Measurements from ENCODE around the gene ZNF766. TPM values are rescaled to one million over a fixed set of nuclear protein-coding genes. Genes with fewer than 3 reads are reported as not detected.
A peak's percentile ranks its signal among the peaks of the same experiment; 100 is the strongest.
"Not testable (repeated sequence)": the region's sequence is repeated elsewhere in the genome, so short reads cannot be mapped to it uniquely, and the experiment has no call there.

Gene ZNF766
- total RNA-seq, 1 donor from 2014 or later, result 13.2 TPM

DNA sequence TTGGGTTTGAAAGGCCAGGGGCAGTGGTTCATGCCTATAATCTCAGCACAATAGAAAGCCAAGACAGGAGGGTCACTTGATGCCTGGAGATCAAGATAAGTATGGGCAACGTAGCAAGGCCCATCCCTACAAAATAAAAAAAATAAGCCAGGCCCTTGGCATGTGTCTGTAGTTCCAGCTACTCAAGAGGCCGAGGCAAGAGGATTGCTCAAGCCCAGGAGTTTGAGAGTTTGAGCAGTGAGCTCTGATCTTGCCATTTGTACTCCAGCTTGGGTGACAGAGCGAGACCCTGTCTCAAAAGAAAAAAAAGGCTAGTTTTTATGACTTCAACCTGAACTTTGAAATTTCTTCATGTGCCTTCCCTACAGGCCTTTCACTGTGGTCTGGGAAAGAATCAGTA lies 22.4 kb downstream of the ZNF766 start:
- H3K9me3 ChIP-seq (ENCODE audit: insufficient read depth, low read depth, low read length), result peaks cover 4% of the 10 kb centered on the region
- TF ChIP-seq, protein P1, sequence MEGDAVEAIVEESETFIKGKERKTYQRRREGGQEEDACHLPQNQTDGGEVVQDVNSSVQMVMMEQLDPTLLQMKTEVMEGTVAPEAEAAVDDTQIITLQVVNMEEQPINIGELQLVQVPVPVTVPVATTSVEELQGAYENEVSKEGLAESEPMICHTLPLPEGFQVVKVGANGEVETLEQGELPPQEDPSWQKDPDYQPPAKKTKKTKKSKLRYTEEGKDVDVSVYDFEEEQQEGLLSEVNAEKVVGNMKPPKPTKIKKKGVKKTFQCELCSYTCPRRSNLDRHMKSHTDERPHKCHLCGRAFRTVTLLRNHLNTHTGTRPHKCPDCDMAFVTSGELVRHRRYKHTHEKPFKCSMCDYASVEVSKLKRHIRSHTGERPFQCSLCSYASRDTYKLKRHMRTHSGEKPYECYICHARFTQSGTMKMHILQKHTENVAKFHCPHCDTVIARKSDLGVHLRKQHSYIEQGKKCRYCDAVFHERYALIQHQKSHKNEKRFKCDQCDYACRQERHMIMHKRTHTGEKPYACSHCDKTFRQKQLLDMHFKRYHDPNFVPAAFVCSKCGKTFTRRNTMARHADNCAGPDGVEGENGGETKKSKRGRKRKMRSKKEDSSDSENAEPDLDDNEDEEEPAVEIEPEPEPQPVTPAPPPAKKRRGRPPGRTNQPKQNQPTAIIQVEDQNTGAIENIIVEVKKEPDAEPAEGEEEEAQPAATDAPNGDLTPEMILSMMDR (IDR thresholded peaks at IDR 0.05; ENCODE audit: insufficient read depth, low read depth, low read length), result no peak
- TF ChIP-seq EZH2 (IDR thresholded peaks at IDR 0.05; ENCODE audit: insufficient read depth, low read length), result no peak
- no peaks in the 10 kb centered on the region for H4K20me1 ChIP-seq (ENCODE audit: insufficient read depth, low read length)
- Mint-ChIP-seq H3K4me3 (ENCODE audit: unreplicated experiment) (no peak overlapping the region), H3K27ac (ENCODE audit: unreplicated experiment) (no peak overlapping the region), H3K27me3 (ENCODE audit: low read depth, unreplicated experiment) (no peaks in the 10 kb centered on the region), H3K4me1 (ENCODE audit: low read depth, unreplicated experiment) (no peaks in the 10 kb centered on the region), H3K36me3 (ENCODE audit: low read depth, unreplicated experiment) (peaks cover 31% of the 10 kb centered on the region), H3K9me3 (ENCODE audit: unreplicated experiment) (peaks cover 18% of the 10 kb centered on the region)
- H3K79me2 ChIP-seq (ENCODE audit: insufficient read depth, low read length), result no peaks in the 10 kb centered on the region
- no peaks in the 10 kb centered on the region for H3K4me1 ChIP-seq (ENCODE audit: insufficient read depth, low read length)
- H3K27me3 ChIP-seq (ENCODE audit: insufficient read depth, low read length), result no peaks in the 10 kb centered on the region
- no peak overlapping the region for H3K4me2 ChIP-seq (ENCODE audit: low read length)
- H2AFZ ChIP-seq (ENCODE audit: low read depth, low read length), result no peak overlapping the region
- peaks cover 15% of the 10 kb centered on the region for H3K36me3 ChIP-seq (ENCODE audit: insufficient read depth, low read length)
- H3K9ac ChIP-seq (ENCODE audit: low read length), result no peak overlapping the region
- FAIRE-seq, result no peak
- H3K4me3 ChIP-seq (ENCODE audit: insufficient read depth, low read depth, low read length), result no peak overlapping the region
- no peak overlapping the region for H3K27ac ChIP-seq (ENCODE audit: low read depth, low read length)
- DNase-seq (ENCODE audit: low read depth), result no peak

DNA sequence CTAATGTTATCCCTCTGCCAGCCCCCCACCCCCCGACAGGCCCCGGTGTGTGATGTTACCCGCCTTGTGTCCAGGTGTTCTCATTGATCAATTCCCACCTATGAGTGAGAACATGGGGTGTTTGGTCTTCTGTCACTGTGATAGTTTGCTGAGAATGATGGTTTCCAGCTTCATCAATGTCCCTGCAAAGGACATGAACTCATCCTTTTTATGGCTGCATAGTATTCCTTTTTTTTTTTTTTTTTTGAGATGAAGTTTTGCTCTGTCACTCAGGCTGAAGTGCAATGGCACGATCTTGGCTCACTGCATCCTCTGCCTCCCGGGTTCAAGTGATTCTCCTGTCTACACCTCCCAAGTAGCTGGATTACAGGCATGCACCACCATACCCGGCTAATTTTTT lies 23.6 kb downstream of the ZNF766 start:
- not testable (repeated sequence) for H3K4me3 ChIP-seq (ENCODE audit: insufficient read depth, low read depth, low read length); H3K9me3 ChIP-seq (ENCODE audit: insufficient read depth, low read depth, low read length); H3K27me3 Mint-ChIP-seq (ENCODE audit: low read depth, unreplicated experiment); H3K9ac ChIP-seq (ENCODE audit: low read length); H3K4me2 ChIP-seq (ENCODE audit: low read length); H3K27ac Mint-ChIP-seq (ENCODE audit: unreplicated experiment); H3K79me2 ChIP-seq (ENCODE audit: insufficient read depth, low read length); FAIRE-seq; H3K27me3 ChIP-seq (ENCODE audit: insufficient read depth, low read length); H3K27ac ChIP-seq (ENCODE audit: low read depth, low read length); H3K4me3 Mint-ChIP-seq (ENCODE audit: unreplicated experiment); DNase-seq (ENCODE audit: low read depth); H3K4me1 ChIP-seq (ENCODE audit: insufficient read depth, low read length); H2AFZ ChIP-seq (ENCODE audit: low read depth, low read length); H4K20me1 ChIP-seq (ENCODE audit: insufficient read depth, low read length); H3K4me1 Mint-ChIP-seq (ENCODE audit: low read depth, unreplicated experiment)
- H3K36me3 ChIP-seq (ENCODE audit: insufficient read depth, low read length), result peaks cover 15% of the 10 kb centered on the region
- H3K9me3 Mint-ChIP-seq (ENCODE audit: unreplicated experiment), result peaks cover 20% of the 10 kb centered on the region
- peaks cover 31% of the 10 kb centered on the region for H3K36me3 Mint-ChIP-seq (ENCODE audit: low read depth, unreplicated experiment)

DNA sequence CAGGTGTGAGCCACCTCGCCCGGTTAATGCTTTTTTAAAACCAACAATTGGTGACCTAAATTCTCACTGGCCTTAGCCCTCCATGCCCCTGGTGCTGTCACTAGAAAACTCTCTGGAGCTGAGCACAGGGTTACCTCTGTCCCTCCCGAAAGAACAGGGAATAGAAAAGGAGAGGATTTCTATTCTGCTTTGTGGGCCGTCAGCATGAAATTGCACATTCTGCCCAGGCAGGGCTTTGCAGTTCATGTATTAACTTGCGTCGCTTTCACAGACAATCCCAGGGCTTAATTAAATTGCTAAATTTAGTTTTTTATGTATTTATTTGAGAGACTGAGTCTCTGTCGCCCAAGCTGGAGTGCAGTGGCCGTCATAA lies 27.0 kb downstream of the ZNF766 start:
- no peak for FAIRE-seq
- H3K27me3 Mint-ChIP-seq (ENCODE audit: low read depth, unreplicated experiment), result no peaks in the 10 kb centered on the region
- no peaks in the 10 kb centered on the region for H3K27me3 ChIP-seq (ENCODE audit: insufficient read depth, low read length)
- peak overlapping the region; percentile 67 for H2AFZ ChIP-seq (ENCODE audit: low read depth, low read length)
- H3K4me3 Mint-ChIP-seq (ENCODE audit: unreplicated experiment), result peak overlapping the region; percentile 85
- peaks cover 6% of the 10 kb centered on the region for H3K79me2 ChIP-seq (ENCODE audit: insufficient read depth, low read length)
- H3K9me3 Mint-ChIP-seq (ENCODE audit: unreplicated experiment), result peaks cover 23% of the 10 kb centered on the region
- H3K9ac ChIP-seq (ENCODE audit: low read length), result peak overlapping the region; percentile 58
- no peaks in the 10 kb centered on the region for H4K20me1 ChIP-seq (ENCODE audit: insufficient read depth, low read length)
- H3K4me1 ChIP-seq (ENCODE audit: insufficient read depth, low read length), result no peaks in the 10 kb centered on the region
- peaks cover 6% of the 10 kb centered on the region for H3K36me3 ChIP-seq (ENCODE audit: insufficient read depth, low read length)
- peak overlapping the region; percentile 68 for H3K4me3 ChIP-seq (ENCODE audit: insufficient read depth, low read depth, low read length)
- peak overlapping the region; percentile 18 for H3K27ac Mint-ChIP-seq (ENCODE audit: unreplicated experiment)
- H3K36me3 Mint-ChIP-seq (ENCODE audit: low read depth, unreplicated experiment), result peaks cover 30% of the 10 kb centered on the region
- no peak for DNase-seq (ENCODE audit: low read depth)
- no peak overlapping the region for H3K27ac ChIP-seq (ENCODE audit: low read depth, low read length)
- H3K4me1 Mint-ChIP-seq (ENCODE audit: low read depth, unreplicated experiment), result peaks cover 7% of the 10 kb centered on the region
- peak overlapping the region; percentile 91 for H3K4me2 ChIP-seq (ENCODE audit: low read length)
- TF ChIP-seq, protein P1 (IDR thresholded peaks at IDR 0.05; ENCODE audit: insufficient read depth, low read depth, low read length), result no peak
- no peak for TF ChIP-seq EZH2 (IDR thresholded peaks at IDR 0.05; ENCODE audit: insufficient read depth, low read length)
- peaks cover 17% of the 10 kb centered on the region for H3K9me3 ChIP-seq (ENCODE audit: insufficient read depth, low read depth, low read length)
